ENCODE data around the gene TP63. TPM values are rescaled to one million over a fixed set of nuclear protein-coding genes. Genes with fewer than 3 reads are reported as not detected.

The TP63 gene
- total RNA-seq, 6 experiments from 2014 or later = 0.06 to 0.55 (median 0.15) TPM; not detected in 3

- Histone ChIP-seq H3K4me1 (no peaks in the 10 kb centered on the region), H3K27ac (no peak overlapping the region), H3K27me3 (no peaks in the 10 kb centered on the region), H3K4me3 (no peak overlapping the region), H3K9me3 (no peaks in the 10 kb centered on the region), H3K36me3 (no peaks in the 10 kb centered on the region)
- TF ChIP-seq, protein P1, sequence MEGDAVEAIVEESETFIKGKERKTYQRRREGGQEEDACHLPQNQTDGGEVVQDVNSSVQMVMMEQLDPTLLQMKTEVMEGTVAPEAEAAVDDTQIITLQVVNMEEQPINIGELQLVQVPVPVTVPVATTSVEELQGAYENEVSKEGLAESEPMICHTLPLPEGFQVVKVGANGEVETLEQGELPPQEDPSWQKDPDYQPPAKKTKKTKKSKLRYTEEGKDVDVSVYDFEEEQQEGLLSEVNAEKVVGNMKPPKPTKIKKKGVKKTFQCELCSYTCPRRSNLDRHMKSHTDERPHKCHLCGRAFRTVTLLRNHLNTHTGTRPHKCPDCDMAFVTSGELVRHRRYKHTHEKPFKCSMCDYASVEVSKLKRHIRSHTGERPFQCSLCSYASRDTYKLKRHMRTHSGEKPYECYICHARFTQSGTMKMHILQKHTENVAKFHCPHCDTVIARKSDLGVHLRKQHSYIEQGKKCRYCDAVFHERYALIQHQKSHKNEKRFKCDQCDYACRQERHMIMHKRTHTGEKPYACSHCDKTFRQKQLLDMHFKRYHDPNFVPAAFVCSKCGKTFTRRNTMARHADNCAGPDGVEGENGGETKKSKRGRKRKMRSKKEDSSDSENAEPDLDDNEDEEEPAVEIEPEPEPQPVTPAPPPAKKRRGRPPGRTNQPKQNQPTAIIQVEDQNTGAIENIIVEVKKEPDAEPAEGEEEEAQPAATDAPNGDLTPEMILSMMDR (IDR thresholded peaks at IDR 0.05) = no peak
- TF ChIP-seq POLR2A (IDR thresholded peaks at IDR 0.05) = no peak
- ATAC-seq (no peak), DNase-seq (no peak)
- intact Hi-C loops (cut with DNase I) = no loop called here
- 71% methylated on average over 4 of the region's 4 CpGs for whole genome bisulfite sequencing (ENCODE audit: insufficient coverage, low coverage, low lambda C conversion rate, missing lambda C conversion rate)
Measured at GRCh38 chr3:189727898-189728297, 96.7 kb downstream of the TP63 start.

GRCh38 chr3:189728915-189729314 is 97.7 kb downstream of the TP63 start:
- DNase-seq (no peak), ATAC-seq (no peak)
- no peak overlapping the region for H3K27ac ChIP-seq
- no peak overlapping the region for H3K4me3 ChIP-seq
- intact Hi-C loops (cut with DNase I) = no loop called here
- H3K9me3 ChIP-seq = no peaks in the 10 kb centered on the region
- H3K36me3 ChIP-seq = no peaks in the 10 kb centered on the region
- H3K27me3 ChIP-seq = no peaks in the 10 kb centered on the region
- TF ChIP-seq, protein P1 (IDR thresholded peaks at IDR 0.05) = no peak
- TF ChIP-seq POLR2A (IDR thresholded peaks at IDR 0.05) = no peak
- WGBS (ENCODE audit: insufficient coverage, low coverage, low lambda C conversion rate, missing lambda C conversion rate) = 58% methylated on average over 1 of the region's 1 CpG
- H3K4me1 ChIP-seq = no peaks in the 10 kb centered on the region

GRCh38 chr3:189734061-189734460 is 102.9 kb downstream of the TP63 start:
- no peak for ATAC-seq

DNA sequence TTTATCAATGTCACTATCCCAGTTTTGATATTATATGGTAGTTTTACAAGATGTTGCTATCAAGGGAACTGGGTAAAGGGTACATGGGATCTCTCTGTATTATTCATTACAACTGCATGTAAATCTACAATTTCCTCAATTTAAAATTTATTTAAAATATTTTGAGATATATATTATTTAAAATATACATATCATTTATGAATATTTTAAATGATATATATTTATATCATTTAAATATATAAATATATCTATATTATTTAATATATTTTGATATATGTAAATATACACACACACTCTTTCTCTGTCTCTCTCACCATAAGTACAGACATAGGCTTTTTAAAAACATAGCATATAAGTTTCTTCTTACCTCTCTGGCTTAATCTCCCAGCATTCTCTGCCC is 104.7 kb downstream of the TP63 start:
- H3K4me1 ChIP-seq = no peaks in the 10 kb centered on the region
- no peak overlapping the region for H3K4me3 ChIP-seq
- no peaks in the 10 kb centered on the region for H3K9me3 ChIP-seq
- TF ChIP-seq, protein P1 (IDR thresholded peaks at IDR 0.05) = no peak
- H3K36me3 ChIP-seq = no peaks in the 10 kb centered on the region
- H3K27me3 ChIP-seq = no peaks in the 10 kb centered on the region
- DNase-seq (no peak), ATAC-seq (no peak)
- H3K27ac ChIP-seq = no peak overlapping the region
- intact Hi-C loops (cut with DNase I) = no loop called here

More at GRCh38 chr3:189734061-189734460, 102.9 kb downstream of the TP63 start:
- 57% methylated on average over 5 of the region's 6 CpGs for WGBS (ENCODE audit: insufficient coverage, low coverage, low lambda C conversion rate, missing lambda C conversion rate)
- H3K4me1 ChIP-seq = no peaks in the 10 kb centered on the region
- H3K27me3 ChIP-seq = no peaks in the 10 kb centered on the region
- no peaks in the 10 kb centered on the region for H3K9me3 ChIP-seq
- no peaks in the 10 kb centered on the region for H3K36me3 ChIP-seq
- H3K4me3 ChIP-seq = no peak overlapping the region
- TF ChIP-seq, protein P1 (IDR thresholded peaks at IDR 0.05) = no peak
- TF ChIP-seq POLR2A (IDR thresholded peaks at IDR 0.05) = no peak
- no peak overlapping the region for H3K27ac ChIP-seq
- DNase-seq = no peak
- intact Hi-C loops (cut with DNase I) = no loop called here

GRCh38 chr3:189737071-189737470 is 105.9 kb downstream of the TP63 start:
- intact Hi-C loops (cut with DNase I) = no loop called here
- Histone ChIP-seq H3K9me3 (no peaks in the 10 kb centered on the region), H3K27me3 (no peaks in the 10 kb centered on the region), H3K4me1 (no peaks in the 10 kb centered on the region), H3K27ac (no peak overlapping the region), H3K4me3 (no peak overlapping the region), H3K36me3 (no peaks in the 10 kb centered on the region)
- 84% methylated on average over 2 of the region's 2 CpGs for WGBS (ENCODE audit: insufficient coverage, low coverage, low lambda C conversion rate, missing lambda C conversion rate)
- no peak for DNase-seq
- ATAC-seq = no peak
- TF ChIP-seq, protein P1 (IDR thresholded peaks at IDR 0.05) = no peak
- no peak for TF ChIP-seq POLR2A (IDR thresholded peaks at IDR 0.05)
